H4 (cell line): ENCODE measurements around the gene PSMB1. TPM values are rescaled to one million over a fixed set of nuclear protein-coding genes. Genes with fewer than 3 reads are reported as not detected.
"Not testable (repeated sequence)": the region's sequence is repeated elsewhere in the genome, so short reads cannot be mapped to it uniquely, and the experiment has no call there.

Source experiments
- DNase-seq: peaks from one replicate; pipeline ENCODE4 v3.0.0-alpha.2; 2015; ENCODE audit warnings: low spot score
- total RNA-seq: library from RNA; depleted of rRNA; stranded (reverse); fragments of >200 nt; shearing (Covaris generic); gene quantifications from 2 replicates; pipeline ENCODE4 v1.2.3, GENCODE V29; 2014; rRNA removed

PSMB1 gene
- total RNA-seq, 1 experiment from 2014 or later: 521 TPM

DNA sequence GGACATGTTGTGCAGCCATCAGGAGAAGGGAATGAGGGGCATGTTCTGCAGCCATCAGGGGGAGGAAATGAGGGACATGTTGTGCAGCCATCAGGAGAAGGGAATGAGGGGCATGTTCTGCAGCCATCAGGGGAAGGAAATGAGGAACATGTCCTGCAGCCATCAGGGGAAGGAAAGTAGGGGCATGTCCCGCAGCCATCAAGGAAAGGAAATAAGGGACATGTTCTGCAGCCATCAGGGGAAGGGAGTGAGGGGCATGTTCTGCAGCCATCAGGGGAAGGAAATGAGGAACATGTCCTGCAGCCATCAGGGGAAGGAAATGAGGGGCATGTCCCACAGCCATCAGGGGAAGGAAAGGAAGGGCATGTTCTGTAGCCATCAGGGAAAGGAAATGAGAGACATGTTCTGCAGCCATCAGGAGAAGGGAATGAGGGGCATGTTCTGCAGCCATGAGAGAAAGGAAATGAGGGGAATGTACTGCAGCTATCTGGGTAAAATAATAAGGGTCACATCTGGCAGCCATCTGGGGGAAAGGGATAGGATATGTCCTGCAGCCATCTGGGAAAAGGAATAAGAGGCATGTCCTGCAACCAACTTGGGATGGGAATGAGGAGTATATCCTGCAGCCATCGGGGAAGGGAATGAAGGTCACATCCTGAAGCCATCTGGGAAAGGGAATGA, 50.2 kb downstream of the PSMB1 start:
- DNase-seq: not testable (repeated sequence)

DNA sequence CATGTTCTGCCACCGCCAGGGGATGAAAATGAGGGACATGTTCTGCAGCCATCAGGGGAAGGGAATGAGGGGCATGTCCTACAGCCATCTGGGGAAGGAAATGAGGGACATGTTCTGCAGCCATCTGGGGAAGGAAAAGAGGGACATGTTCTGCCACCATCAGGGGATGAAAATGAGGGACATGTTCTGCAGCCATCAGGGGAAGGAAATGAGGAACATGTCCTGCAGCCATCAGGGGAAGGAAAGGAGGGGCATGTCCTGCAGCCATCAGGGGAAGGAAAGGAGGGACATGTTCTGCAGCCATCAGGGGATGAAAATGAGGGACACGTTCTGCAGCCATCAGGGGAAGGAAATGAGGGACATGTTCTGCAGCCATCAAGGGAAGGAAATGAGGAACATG, 50.8 kb downstream of the PSMB1 start:
- not testable (repeated sequence) for DNase-seq

DNA sequence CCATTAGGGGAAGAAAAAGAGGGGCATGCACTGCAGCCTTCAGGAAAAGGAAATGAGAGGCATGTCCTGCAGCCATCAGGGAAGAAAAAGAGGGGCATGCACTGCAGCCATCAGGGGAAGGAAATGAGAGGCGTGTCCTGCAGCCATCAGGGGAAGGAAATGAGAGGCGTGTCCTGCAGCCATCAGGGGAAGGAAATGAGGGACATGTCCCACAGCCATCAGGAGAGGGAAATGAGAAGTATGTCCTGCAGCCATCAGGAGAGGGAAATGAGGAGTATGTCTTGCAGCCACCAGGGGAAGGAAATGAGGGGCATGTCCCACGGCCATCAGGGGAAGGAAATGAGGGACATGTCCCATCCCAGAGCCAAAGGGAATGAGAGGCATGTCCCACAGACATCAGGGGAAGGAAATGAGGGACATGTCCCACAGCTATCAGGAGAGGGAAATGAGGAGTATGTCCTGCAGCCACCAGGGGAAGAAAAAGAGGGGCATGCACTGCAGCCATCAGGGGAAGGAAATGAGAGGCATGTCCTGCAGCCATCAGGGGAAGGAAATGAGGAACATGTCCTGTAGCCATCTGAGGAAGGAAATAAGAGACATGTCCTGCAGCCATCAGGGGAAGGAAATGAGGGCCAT, 52.0 kb downstream of the PSMB1 start:
- DNase-seq: no peak

DNA sequence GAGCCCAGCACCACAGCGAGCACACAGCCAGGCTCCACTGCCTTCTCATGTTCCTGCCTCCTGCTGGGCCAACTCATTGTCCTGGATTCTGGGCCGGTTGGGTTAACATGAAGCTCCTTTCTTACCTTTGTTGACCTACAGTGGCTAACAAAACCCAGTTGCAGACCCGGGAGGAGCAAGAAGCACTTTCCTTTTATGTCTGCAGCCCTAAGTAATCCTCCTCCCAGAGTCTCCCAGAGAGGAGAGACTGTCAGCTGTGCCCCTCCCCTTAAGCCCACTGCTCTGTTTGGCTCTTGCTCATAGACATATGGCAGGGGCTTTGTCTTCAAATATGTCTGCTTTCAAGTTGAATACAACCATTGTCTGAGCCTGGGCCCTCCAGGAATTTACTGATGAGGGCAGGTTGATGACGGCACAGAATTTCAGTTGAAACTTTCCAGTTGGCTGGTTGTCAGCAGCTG, 55.2 kb downstream of the PSMB1 start:
- no peak for DNase-seq

- no peak for DNase-seq
Observed at GRCh38 chr6:170493354-170493753, 59.8 kb downstream of the PSMB1 start.

- no peak for DNase-seq
Observed at GRCh38 chr6:170490259-170490658, 62.8 kb downstream of the PSMB1 start.

DNA sequence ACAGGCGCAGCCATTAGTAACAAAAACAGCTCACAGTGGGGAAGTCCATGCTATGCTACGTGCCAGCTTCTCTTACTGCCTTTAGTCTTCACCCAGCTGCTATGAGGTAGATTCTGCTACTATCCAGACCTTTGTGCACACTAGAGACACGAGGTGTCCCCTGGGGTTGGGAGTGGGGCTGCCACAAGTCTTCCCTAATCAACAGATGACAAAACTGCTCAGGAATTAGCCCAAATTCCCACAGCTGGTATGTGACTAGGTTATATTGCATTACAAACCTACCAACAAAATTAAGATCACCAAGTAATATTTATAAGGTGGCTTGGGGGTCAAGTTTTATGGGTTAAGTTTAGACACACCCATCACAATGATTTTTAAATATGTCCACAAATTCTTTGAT, 63.3 kb downstream of the PSMB1 start:
- no peak for DNase-seq

DNA sequence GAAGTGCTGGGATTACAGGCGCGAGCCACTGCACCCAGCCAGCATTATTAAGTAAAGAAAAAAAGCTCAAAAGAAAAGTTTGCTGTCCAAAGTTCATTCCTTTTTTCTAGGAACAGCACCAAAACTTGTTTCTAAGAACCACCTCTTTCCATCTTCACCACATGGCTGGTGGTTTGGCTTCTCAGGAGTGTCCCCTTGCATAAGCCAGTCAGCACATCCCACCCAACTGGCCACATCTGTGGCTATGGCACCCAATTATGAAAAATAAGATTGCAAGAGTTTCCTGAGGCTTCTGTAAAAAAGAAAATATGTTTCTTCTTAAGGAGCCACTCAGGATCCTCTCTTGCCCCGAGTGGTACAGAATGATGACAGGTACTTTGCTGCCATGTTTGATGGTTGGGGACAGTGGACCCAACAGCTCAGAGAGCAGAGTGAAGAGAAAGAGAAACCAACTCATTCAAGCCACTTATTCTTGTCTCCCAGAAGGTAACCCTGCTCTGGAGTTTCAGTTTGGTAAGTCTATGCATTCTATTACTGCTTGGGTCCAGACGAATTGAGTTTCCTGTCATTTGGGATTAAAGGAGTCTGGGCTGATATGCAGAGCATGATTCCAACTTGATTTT, 65.3 kb downstream of the PSMB1 start:
- no peak for DNase-seq

GRCh38 chr6:170485159-170485558, 67.9 kb downstream of the PSMB1 start:
- DNase-seq: no peak

Other genes with a start within 250 kb of the PSMB1 start
- gene FAM120B, start 246.5 kb downstream of the PSMB1 start, total RNA-seq: 4.8 and 5.6 TPM in 2 replicates
- 11.4 and 13.1 TPM in 2 replicates for gene TBP, start 1.1 kb upstream of the PSMB1 start, total RNA-seq
- gene PDCD2, start 31.3 kb upstream of the PSMB1 start, total RNA-seq: 56.3 and 68.0 TPM in 2 replicates